MG63 (cell line): ENCODE results near the gene PROX2. TPM values are rescaled to one million over a fixed set of nuclear protein-coding genes. Genes with fewer than 3 reads are reported as not detected.

Experiments used
- DNase-seq: peaks from one replicate; pipeline ENCODE4 v3.0.0-alpha.2; 2020
- H3K27me3 ChIP-seq: fragments of 250-450 bp; sonication (Bioruptor Pico); 2 replicates; pipeline ENCODE4 v1.5.1; 2020; ENCODE audit warnings: mild to moderate bottlenecking, moderate library complexity
- H3K36me3 ChIP-seq: fragments of 250-450 bp; sonication (Bioruptor Pico); 2 replicates; pipeline ENCODE4 v1.5.1; 2020; ENCODE audit warnings: mild to moderate bottlenecking, moderate library complexity
- H3K4me3 ChIP-seq: fragments of 250-450 bp; sonication (Bioruptor Pico); 2 replicates; pipeline ENCODE4 v1.5.1; 2020; ENCODE audit warnings: mild to moderate bottlenecking, moderate library complexity
- H3K9me3 ChIP-seq: fragments of 250-450 bp; sonication (Bioruptor Pico); 2 replicates; pipeline ENCODE4 v1.5.1; 2020; ENCODE audit warnings: mild to moderate bottlenecking, moderate library complexity
- total RNA-seq: library from RNA; depleted of rRNA; stranded (reverse); fragments of >200 nt; shearing (Covaris generic); gene quantifications from 2 replicates; pipeline ENCODE4 v1.2.3, GENCODE V29; 2014; ENCODE audit warnings: low replicate concordance; rRNA removed

The PROX2 gene
- total RNA-seq: not detected in 2 replicates

GRCh38 chr14:74875941-74876913 lies at the start of gene PROX2:
Gene PROX2, minus strand, starts transcription at chr14:74876145. Its CDS starts 12,311 bp downstream, at chr14:74863834.
- no peaks in the 10 kb centered on the region for H3K27me3 ChIP-seq
- H3K4me3 ChIP-seq: no peak within 1 kb of the TSS
- H3K36me3 ChIP-seq: no peaks in the 10 kb centered on the region
- H3K9me3 ChIP-seq: no peaks in the 10 kb centered on the region
- DNase-seq: no peak

GRCh38 chr14:74924061-74924460 lies 48.1 kb upstream of the PROX2 start:
- no peaks in the 10 kb centered on the region for H3K9me3 ChIP-seq
- no peak for DNase-seq
- no peaks in the 10 kb centered on the region for H3K36me3 ChIP-seq
- no peaks in the 10 kb centered on the region for H3K27me3 ChIP-seq
- H3K4me3 ChIP-seq: no peak overlapping the region

GRCh38 chr14:74922752-74923401 lies 46.9 kb upstream of the PROX2 start, which contains the start of gene RPS6KL1:
Gene RPS6KL1, minus strand, starts transcription at chr14:74923260. Its CDS starts 1,719 bp downstream, at chr14:74921541.
- peak; percentile 72 for DNase-seq
- Histone ChIP-seq H3K36me3 (no peaks in the 10 kb centered on the region), H3K4me3 (peak within 1 kb of the TSS; percentile 59), H3K27me3 (no peaks in the 10 kb centered on the region), H3K9me3 (no peaks in the 10 kb centered on the region)

- H3K4me3 ChIP-seq: peak overlapping the region; percentile 59
Measured at GRCh38 chr14:74921987-74922751, 46.2 kb upstream of the PROX2 start.

GRCh38 chr14:74921053-74921620 lies 45.2 kb upstream of the PROX2 start:
- H3K36me3 ChIP-seq: no peaks in the 10 kb centered on the region
- H3K4me3 ChIP-seq: no peak overlapping the region
- DNase-seq: no peak
- no peaks in the 10 kb centered on the region for H3K9me3 ChIP-seq
- no peaks in the 10 kb centered on the region for H3K27me3 ChIP-seq

More at GRCh38 chr14:74921987-74922751, 46.2 kb upstream of the PROX2 start:
- Histone ChIP-seq H3K9me3 (no peaks in the 10 kb centered on the region), H3K36me3 (no peaks in the 10 kb centered on the region), H3K27me3 (no peaks in the 10 kb centered on the region)
- no peak for DNase-seq

- Histone ChIP-seq H3K4me3 (no peak overlapping the region), H3K27me3 (no peaks in the 10 kb centered on the region), H3K9me3 (no peaks in the 10 kb centered on the region), H3K36me3 (no peaks in the 10 kb centered on the region)
- DNase-seq: no peak
Measured at GRCh38 chr14:74920281-74920680, 44.3 kb upstream of the PROX2 start.

- Histone ChIP-seq H3K9me3 (no peaks in the 10 kb centered on the region), H3K27me3 (no peaks in the 10 kb centered on the region), H3K36me3 (no peaks in the 10 kb centered on the region), H3K4me3 (no peak overlapping the region)
- peak; percentile 17 for DNase-seq
Measured at GRCh38 chr14:74919421-74920165, 43.6 kb upstream of the PROX2 start.

- no peaks in the 10 kb centered on the region for H3K9me3 ChIP-seq
- H3K27me3 ChIP-seq: no peaks in the 10 kb centered on the region
- no peak for DNase-seq
- H3K4me3 ChIP-seq: no peak overlapping the region
- no peaks in the 10 kb centered on the region for H3K36me3 ChIP-seq
Measured at GRCh38 chr14:74918380-74918779, 42.4 kb upstream of the PROX2 start.

- Histone ChIP-seq H3K9me3 (no peaks in the 10 kb centered on the region), H3K27me3 (no peaks in the 10 kb centered on the region), H3K4me3 (no peak overlapping the region), H3K36me3 (no peaks in the 10 kb centered on the region)
- peak; percentile 73 for DNase-seq
Measured at GRCh38 chr14:74917646-74918081, 41.7 kb upstream of the PROX2 start.

GRCh38 chr14:74917178-74917543 lies 41.2 kb upstream of the PROX2 start:
- H3K4me3 ChIP-seq: no peak overlapping the region
- no peak for DNase-seq
- no peaks in the 10 kb centered on the region for H3K9me3 ChIP-seq

GRCh38 chr14:74915826-74916225 lies 39.9 kb upstream of the PROX2 start:
- no peaks in the 10 kb centered on the region for H3K36me3 ChIP-seq
- H3K27me3 ChIP-seq: no peaks in the 10 kb centered on the region
- H3K4me3 ChIP-seq: no peak overlapping the region
- no peaks in the 10 kb centered on the region for H3K9me3 ChIP-seq
- no peak for DNase-seq

More at GRCh38 chr14:74917178-74917543, 41.2 kb upstream of the PROX2 start:
- no peaks in the 10 kb centered on the region for H3K27me3 ChIP-seq
- H3K36me3 ChIP-seq: no peaks in the 10 kb centered on the region

GRCh38 chr14:74915426-74915825 lies 39.5 kb upstream of the PROX2 start:
- Histone ChIP-seq H3K9me3 (no peaks in the 10 kb centered on the region), H3K27me3 (no peaks in the 10 kb centered on the region), H3K36me3 (no peaks in the 10 kb centered on the region), H3K4me3 (no peak overlapping the region)
- no peak for DNase-seq

- Histone ChIP-seq H3K4me3 (no peak overlapping the region), H3K9me3 (no peaks in the 10 kb centered on the region), H3K27me3 (no peaks in the 10 kb centered on the region), H3K36me3 (no peaks in the 10 kb centered on the region)
- DNase-seq: peak; percentile 58
Measured at GRCh38 chr14:74913986-74914573, 38.1 kb upstream of the PROX2 start.

GRCh38 chr14:74913393-74913910 lies 37.5 kb upstream of the PROX2 start:
- Histone ChIP-seq H3K27me3 (no peaks in the 10 kb centered on the region), H3K36me3 (no peaks in the 10 kb centered on the region), H3K4me3 (no peak overlapping the region), H3K9me3 (no peaks in the 10 kb centered on the region)
- DNase-seq: no peak

GRCh38 chr14:74912801-74913200 lies 36.9 kb upstream of the PROX2 start:
- H3K36me3 ChIP-seq: no peaks in the 10 kb centered on the region
- no peaks in the 10 kb centered on the region for H3K27me3 ChIP-seq
- H3K4me3 ChIP-seq: no peak overlapping the region
- no peak for DNase-seq
- no peaks in the 10 kb centered on the region for H3K9me3 ChIP-seq
